Dermis microvascular lymphatic vessel endothelial cell (primary cell): ENCODE results near the gene DGKG. TPM values are rescaled to one million over a fixed set of nuclear protein-coding genes. Genes with fewer than 3 reads are reported as not detected.

Source experiments
- DNase-seq, 2 donors: peaks; one replicate each; pipeline versions ENCODE4 v3.0.0 to v3.0.0-alpha.2; 2010; ENCODE audit warnings: low read depth in 2 of 2
- total RNA-seq: library from RNA; depleted of rRNA; stranded (reverse); fragments of >200 nt; gene quantifications from 2 replicates; pipeline ENCODE4 v1.2.1, GENCODE V29; 2014

DGKG gene
- 1.1 and 2.2 TPM in 2 replicates for total RNA-seq

DNA sequence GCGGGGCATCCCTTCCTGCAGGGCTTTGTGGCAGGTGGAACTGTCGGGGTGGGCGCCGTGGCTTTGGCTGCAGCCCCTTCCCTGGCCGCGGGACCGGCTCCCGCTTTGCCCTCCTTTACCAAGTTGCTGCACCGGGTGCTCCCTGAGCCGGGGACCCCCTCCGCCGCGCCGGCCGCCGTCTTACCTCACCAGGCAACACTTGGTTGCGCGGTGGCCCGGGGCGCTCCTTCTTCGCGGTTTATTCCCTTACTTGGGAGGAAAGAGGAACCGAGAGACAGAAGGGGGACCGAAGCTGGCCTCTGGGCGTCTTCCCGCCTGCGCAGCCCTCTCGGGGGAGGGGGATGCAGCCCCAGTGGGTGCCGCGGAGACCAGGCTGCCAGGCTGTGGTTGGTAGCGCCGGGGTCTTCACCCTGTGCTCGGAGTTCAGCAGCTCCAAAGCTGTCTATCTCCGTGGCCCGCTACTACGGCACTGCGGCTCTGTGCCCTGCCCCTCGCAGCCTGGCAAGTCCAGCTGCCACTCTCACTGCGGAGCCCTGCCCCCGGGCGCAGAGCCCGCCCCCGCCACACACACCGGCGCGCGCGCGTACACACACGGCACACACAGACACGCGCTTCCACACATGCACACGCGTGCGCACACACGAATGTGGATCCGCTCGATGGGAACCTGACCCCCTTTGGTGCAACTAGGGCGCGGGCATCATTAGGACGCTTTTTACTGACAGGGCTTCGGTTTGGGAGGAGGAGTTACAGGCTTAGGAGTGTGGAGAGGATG, at the start of gene DGKG:
Gene DGKG (minus strand): TSS at position 473 of the 775 bp plus-strand sequence. CDS start 41,775 bp downstream, outside the sequence.
- peak in 1 of 2 donors; percentile 9 for DNase-seq

DNA sequence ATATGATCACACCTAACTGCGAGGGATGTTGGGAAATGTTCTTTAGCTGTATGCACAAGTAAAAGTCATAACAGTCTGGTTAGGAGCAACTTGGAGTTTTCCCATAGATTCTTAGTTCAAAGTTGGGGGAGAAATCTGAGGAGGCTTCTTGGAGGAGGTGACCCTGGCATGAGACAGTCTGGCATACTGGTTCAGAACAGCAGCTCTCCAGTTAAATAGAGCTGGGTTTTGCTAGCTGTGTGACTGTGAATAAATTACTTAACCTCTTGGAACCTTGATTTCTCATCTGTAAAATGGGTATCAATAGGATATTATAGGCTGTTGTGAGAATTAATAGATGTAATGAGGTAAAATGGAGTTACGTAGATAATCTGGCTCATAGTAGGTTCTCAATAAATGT, 49.1 kb upstream of the DGKG start:
- DNase-seq = no peak

DNA sequence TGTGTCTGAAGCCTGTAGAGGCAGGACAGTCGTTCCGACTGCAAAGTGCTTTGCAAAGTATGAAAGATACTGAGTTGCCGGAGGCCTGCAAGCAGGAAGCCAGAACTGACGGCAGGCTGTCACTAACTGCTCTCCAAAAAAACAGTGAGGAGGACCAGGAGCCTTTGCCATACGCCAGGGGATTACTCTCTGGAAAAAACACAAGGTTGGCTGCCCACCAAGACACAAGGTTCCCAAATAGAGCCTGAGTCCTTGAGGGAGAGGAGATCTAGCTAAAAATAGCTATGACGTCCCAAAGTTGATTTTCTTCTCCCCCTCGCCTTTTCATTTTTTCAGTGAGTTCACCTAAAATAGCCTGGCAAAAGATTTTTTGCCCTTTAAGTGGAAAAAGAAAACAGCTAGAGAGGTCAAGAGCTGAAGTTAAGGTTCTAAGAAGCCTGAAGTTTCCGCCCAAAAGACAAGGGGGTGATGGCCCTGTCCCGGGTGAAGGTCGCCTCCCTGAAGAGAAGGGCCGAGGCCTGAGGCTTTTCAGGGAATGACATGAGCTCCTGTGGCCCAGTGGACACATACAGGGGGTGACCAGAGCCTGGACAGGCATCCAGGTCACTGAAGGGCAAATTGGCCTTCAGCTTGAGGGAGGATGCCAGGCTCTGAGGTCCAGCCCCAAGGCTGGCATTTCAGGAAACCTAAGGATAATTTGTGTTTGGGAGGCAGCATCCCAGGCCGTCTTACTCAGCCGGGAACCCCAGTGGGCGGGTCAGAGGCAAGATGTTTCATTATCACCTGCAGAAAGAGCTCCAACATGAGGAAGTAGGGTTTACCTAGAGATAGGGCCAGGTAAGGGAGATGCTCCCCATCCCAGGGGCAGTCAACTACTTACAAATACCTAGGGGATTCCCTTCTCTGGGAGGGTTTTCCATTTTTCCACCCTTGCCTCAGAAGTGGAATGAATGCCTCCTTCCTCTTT, 44.9 kb upstream of the DGKG start:
- no peak for DNase-seq

DNA sequence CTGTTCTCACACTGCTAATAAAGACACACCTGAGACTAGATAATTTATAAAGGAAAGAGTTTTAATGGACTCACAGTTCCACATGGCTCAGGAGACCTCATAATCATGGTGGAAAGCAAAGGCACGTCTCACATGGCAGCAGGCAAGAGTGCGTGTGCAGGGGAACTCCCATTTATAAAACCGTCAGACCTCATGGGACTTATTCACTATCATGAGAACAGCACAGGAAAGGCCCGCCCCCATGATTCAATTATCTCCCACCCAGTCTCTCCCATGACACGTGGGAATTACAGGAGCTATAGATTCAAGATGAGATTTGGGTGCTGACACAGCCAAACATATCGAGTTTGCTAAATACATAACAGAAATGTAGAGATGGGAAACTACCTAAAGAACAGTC, 39.5 kb upstream of the DGKG start:
- no peak for DNase-seq

DNA sequence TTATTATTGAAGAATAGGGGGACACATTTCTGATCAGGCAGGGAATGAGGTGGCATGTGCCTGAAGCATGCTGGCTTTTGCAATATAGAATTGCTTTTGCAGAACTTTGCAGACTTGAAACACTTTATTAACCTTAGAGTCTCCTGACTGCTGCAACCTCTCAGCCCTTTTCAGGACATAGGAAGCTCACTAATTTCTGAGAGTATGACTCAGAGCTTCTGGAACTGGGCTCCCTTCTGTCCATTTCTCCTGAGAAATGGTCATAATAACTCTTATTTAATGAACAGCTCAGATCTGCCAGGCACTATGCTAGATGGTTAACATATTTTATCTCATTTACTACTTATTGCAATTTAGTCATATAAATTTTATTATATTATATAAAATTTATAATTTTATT, 38.6 kb upstream of the DGKG start:
- DNase-seq = no peak

DNA sequence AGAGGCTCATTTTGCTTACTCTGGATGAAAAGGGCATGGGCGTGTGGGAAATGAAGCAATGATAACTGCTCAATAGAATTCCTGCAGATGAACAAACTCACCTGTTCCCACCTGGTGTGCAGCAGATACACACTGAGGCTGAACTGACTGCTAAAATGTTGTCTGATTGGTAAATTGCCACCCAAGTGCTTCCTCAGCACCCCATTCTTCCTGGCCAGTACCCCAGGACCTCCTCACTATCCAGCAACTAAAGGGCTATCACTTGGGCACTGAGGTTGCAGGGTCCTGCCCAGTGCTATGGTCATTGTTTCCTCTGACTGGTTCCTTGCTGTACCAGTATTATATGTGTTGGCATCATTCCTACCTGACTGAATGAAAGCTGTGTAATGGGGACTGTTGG, 38.0 kb upstream of the DGKG start:
- DNase-seq = no peak

DNA sequence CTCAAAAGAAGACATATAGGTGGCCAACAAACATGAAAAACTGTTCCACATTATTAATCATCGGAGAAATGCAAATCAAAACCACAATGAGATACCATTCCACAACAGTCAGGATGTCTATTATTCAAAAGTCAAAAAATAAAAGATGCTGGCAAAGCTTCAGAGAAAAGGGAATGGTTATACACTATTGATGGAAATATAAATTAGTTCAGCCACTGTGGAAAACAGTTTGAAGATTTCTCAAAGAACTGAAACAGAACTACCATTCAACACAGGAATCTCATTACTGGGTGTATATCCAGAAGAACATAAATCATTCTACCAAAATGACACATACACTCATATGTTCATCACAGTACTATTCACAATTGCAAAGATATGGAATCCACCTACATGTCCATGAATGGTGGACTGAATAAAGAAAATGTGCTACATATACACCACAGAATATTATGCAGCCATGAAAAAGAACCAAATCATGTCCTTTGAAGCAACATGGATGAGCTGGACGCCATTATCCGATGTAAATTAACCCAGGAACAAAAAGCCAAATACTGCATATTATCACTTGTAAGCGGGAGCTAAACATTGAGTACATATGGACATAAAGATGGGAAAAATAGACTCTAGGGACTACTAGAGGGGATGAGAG, 32.7 kb upstream of the DGKG start:
- no peak for DNase-seq

DNA sequence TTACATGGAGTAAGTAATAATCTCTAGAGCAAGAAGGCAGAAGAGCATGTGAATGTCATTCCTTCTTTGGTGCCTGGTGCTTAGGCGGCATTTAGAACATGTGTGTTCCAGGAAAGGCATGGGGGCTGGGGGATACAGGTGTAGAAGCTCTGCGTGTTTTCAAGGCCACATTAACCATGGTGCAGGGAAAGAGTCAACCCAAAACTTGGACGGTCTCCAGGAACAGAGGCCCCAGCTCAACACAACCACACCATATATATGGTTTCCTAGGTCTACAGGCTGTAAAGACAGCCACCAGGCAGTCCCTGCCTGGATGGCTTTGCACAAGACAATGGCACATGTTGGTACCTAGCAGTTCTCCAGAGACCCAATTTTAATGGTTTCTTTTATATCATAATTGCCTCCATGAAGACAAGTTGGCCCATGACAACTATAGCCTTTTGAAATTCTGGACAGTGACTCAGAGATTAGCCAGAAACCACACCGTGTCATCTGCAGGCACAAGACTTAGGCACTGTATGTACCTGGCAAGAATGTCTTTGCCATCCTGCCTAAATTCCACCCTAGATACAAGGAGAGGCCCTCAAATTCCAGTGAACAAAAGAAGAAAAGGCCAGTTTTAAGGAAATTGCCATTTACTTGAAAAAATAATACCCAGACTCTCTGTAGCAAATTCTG, 25.0 kb upstream of the DGKG start:
- DNase-seq = no peak

DNA sequence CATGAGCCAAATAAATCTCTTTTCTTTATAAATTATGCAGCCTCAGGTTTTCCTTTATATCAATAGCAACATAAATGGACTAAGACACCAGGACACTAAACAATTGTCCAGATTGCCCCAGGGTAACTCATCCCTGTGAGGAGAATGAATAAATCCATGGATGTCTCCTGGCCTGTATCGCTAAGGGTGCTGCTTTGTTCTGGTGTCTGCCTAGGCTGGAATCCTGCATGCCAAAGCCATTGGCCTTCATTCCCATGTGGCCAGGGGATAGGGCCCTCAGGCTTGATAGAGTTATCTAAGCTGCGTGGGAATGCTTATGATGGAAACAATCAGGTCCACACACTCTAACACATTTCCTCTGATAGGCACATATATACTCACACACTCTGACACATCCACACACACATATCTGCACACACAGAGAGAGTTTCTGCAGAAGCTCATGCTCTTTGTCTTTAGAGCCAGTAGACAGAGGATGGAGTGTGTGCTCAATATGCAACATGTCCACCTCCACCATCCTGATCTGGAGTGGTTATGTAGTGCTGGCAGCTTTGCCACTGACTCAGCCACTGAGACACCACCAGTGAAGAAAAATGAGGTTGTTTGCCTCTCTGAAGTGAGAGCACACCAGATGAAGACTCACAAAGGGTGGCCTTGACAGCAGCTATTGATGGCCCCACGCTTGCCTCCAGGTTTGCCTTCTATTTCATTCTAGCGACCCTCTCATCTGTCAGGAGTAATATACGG, 24.0 kb upstream of the DGKG start:
- DNase-seq = no peak

DNA sequence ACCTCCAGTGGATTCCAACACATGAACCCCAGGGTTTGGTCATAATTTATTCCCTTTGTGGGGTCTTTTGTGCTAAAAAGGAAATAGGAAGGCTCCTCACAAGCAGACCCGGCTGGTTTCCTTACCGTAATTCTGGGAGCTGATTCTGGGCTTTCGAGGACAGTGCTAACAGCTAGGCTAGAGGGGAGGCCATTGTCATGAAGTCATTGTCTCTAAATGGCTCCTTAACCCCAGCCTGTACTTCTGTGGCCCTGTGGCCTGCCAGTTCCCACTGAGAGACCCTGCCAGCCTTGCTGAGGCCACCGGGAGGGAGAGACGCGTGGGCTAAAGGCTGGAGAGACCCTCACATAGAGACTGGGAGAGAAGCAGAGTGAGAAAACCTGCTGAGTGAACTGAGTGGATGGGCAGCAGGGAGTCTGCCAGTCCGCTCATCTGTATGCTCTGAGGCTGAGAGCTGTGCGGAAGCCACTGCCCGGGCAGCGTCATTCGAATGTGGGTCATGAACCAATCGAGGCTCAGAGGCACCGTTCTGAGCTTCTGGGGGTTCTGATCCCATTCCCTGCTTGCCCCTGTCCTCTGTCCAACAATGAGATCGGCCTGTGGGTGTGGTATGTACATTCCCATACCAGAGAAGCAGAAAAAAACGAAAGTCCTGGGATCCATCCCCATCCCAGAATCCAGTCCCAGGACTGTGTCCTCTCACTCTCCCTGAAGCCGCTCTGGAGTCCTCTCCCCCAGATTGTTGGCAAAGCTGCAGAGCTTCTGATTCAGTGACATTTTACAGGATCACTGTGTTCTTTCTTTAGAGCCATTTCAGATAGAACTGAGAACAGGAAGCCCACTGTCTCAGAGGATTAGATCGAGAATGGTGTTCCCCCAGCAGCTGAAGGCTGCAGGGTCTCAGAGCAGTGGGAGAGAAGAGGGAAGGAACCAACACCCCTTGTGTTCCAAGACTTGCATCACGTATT, 21.3 kb upstream of the DGKG start:
- no peak for DNase-seq

DNA sequence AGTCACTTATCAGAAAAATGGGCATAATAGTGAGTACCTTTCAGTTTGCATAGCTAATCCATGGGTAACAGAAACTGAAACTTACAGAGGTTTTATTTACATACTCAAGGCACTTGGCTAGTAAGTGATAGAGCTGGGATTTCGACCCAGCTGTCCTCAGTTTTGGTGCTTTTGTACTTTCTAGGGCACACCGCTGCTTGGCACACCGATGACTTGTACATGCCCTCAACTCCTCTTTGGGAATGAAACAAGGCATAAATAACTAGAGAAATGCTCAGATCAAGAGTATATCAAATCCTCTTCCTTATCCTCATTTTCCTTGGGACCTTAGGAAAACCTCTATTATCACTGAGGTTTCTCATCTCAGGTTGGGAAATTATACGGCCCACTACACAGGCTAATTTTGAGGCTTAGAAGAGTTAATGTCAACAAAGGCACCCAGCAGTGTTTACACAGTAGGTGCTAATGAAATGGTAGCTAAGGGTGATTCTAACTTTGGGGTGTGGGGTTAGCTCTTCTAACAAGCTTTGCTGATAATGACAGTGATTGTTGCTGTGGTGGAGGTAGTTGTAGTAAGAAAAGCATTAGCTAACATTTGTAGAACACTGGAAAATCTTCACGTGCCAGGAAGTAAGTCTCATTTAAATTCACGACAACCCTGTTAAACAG, 20.3 kb upstream of the DGKG start:
- DNase-seq = no peak

DNA sequence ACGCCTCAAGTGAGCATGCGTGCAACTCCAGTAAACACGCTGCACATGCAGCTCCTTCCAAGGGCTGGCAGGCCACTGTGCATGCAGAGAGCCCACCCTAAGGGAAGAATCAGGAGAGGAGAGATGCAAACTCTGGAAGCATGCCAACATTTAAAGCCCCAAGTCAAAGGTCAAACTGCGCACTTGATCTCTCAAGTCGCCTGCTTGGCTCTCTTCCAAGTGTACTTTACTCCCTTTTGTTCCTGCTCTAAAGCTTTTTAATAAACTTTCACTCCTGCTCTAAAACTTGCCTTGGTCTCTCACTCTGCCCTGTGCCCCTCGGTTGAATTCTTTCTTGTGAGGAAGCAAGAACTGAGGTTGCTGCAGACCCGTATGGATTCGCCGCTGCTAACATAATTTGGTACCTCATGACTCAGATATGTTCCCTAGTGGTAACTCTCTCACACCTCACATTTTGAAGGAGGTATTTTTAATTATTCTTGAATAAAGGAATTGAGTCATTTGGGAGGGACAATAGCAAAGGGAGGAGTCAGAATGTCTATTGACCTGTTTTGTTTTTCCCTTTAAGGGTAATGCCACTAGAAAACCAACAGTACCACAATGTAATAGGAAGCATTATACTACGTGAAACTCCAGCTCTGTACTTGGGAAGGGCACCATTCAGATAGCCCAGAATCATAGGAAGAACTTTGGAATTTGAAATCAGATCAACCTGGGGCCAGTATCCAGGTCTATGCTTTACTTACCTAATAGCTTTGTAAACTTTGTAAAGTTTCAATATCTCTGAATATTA, 19.6 kb upstream of the DGKG start:
- DNase-seq = no peak

DNA sequence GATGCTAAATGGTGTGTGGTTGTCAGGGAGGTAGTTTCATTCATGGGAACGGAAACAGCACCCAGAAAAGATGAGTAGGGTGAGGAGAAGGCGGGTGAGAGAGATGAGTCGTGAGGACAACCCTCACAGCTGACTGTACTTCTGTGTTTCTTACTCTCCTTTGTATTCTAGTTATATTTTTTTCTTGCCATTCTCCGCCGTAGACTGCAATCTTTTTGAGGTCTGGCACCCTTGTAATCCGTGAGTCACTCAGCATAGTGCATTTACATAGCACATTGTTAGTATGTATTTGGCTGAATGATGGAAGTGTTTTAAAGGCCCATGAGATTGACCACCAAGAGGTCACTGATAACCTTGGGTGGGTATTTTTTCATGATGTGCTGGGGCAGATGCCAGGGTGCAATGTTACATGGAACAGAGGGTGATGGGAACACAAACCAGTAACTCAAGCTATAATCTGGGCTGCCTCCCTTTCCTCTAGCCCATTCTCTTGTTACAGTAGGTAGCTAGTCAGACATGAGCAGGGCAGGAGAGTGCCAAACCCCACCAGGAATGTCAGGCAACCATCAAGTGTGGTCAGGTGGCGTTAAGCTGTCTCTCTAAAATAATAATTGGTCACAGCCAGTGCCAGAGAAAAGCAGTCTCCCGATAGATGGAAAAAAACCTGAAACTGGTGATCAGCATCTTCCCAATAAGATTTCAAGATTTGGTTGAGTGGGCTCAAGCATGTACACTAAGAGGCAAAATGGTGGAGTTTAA, 18.8 kb upstream of the DGKG start:
- no peak for DNase-seq

DNA sequence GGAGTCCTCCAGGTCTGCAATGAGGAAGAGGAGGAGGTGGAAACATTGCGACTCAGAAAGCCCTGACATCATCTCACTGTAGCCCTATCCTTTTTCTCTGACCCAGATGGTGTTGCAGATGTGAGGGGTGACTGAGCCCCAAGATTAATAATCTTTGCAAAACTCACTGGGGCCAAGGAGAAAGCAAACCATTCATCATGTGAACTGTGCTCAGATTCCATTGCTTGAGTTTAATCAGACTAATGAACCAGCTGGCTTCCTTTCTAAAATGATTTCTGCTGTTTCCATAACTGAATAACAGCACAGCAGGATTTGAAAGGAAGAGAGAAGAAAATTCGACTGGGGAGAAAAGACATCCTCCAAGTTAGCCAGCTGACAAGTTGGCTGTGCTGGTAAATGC, 13.4 kb upstream of the DGKG start:
- DNase-seq = no peak

DNA sequence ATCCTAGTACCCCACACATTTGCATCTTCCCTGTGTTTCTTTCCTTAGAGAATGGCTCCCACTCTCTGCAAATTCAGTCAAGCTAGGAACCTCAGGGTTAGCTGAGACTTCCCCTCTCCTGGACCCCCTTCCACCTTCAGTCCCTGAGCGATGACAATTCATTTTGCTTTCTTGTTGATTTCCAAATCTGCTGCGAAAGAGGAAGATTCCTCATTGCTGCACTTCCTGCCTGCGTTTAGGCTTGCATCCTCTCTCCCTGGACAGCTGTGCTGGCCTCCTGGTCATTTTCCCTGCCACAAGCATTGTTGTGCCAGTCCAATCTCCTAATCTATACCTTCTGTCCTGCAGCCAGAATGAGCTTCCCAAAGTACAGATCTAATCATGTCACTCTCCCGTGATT, 12.3 kb upstream of the DGKG start:
- DNase-seq = no peak

DNA sequence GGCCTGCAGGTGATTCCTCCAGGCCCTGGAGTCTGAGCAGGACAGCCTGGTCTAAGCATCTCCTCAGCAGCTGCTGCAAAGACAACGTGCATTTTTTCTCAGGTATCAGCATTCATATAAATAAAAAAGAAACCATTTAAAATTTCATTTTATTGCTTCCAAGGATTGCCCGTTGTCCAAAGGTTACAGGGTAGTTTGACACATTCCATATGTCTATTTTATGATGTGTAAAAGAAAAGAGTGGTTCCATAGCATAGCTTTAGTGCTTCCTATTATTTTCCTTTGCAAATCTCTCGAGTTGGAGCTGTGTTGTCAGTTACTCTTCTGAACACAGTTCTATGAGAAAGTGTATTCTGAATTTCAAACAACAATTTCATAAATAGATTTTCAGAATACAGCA, 7.2 kb upstream of the DGKG start:
- DNase-seq = no peak

DNA sequence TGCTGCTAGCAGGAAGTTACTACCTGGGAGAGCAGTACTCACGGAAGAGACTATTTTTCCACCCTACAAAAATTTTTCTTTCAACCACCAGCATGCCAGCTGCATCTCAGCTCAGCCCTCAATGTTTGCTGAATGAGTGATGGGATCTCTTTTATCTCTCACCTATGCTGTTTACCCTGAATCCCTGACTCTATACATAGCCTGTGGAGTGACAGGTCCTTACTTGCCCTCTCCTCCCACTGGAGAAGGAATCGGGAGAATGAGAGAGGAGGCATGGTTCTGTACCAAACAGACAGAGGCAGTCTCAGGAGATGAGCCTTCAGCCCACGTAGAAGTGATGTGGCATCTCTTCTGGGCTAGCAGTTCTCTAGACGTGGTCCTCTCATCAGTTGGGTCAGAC, 6.7 kb upstream of the DGKG start:
- DNase-seq = no peak

DNA sequence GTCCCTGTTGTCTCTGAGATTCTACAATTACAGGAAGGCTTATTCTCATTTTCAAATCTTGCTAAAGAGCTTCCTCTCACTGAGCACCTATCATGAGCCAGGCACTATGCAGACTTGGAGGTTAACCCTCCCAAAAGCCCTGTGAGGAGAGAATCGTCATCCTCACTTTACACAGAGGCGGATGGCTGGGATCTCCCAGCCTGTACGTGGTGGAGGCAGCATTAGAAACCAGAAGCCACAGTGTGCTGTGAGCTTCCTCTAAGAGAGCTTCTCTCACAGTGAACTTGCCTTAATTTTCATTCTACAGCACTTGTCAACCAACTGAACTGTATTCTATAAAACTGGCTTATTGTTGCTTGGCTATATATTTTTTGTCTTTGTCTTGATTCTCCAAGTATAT, 6.1 kb upstream of the DGKG start:
- DNase-seq = no peak
